Endometrial microvascular endothelial cells (primary cell): ENCODE measurements around the gene KCTD6. TPM values are rescaled to one million over a fixed set of nuclear protein-coding genes. Genes with fewer than 3 reads are reported as not detected.

Source experiments
- in situ Hi-C: cut with HindIII; loops from 2 replicates; pipeline ENCODE4 v1.10.0; 2017; ENCODE audit warnings: low sequenced_read_pairs, low pct_unique_long_range_greater_than_20kb; ENCODE audit errors: inconsistent ontology term
- total RNA-seq: library from RNA; depleted of rRNA; stranded (reverse); fragments of >200 nt; gene quantifications from one replicate; pipeline ENCODE4 v1.2.3, GENCODE V29; 2015; ENCODE audit errors: inconsistent ontology term

Gene KCTD6
- 8.1 TPM for total RNA-seq

DNA sequence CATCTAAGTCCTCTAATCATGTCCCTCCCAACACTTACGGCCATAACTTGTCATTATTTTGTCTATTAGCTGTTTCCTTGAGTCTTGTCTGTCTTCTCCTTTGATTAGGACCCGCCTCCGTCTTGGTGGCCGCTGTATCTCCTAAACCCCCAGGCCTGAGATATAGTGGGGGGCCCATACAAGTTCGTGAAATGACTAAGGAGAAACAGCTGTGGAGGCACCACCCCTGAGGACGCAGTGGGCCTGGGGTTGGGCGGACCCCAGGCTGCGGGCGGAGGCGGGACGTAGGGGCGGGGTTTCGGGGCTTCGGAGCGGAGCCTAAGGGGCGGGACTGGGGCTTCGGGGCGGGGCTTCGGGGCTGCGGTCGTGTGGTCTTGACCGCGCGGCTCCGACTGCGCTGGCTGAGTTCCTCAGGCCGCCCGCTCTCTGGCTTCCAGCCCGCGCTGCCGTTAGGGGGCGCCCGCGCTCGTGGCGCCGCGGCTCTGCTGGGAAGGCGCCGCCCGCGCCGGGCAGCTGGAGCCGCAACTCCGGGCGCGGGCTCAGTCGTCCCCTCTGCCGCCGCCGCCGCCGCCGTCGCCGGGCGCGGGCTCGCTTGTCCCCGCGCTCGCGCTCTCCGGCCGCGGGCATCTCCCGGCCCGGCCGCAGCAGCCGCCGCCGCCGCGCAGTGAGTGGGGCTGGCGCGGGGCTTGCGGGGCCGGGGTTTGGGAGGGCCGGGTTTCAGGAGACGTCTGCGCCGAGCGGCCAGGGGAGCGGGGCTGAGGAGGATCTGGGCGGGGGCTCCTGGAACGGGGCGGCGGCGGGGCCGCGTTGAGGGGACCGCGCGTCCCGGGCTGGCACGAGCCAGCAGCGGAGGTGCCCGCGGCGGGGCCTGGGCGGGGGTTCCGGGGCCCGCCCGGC is at the start of gene KCTD6:
TSS of gene KCTD6 (plus strand) at position 591 of the 897 bp plus-strand sequence. CDS start 6,660 bp downstream, outside the sequence.
- in situ Hi-C loops: no loop called here

DNA sequence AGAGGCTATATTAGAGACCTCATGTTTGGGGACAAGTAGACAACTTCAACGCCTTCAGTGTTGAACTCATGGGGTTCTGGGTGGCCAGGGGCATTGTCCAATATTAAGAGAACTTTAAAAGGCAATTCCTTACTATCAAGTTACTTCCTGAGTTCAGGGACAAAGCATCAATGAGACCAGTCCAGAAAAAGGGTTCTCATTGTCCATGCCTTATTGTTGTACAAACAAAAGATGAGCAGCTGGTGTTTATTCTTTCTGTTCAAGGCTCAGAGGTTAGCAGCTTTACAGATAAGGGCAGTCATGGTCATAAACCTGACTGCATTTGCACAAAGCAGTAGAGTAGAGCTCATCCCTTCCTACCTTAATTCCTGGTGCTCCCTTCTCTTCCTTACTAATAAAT is 39.7 kb upstream of the KCTD6 start:
- in situ Hi-C loops: no loop called here

DNA sequence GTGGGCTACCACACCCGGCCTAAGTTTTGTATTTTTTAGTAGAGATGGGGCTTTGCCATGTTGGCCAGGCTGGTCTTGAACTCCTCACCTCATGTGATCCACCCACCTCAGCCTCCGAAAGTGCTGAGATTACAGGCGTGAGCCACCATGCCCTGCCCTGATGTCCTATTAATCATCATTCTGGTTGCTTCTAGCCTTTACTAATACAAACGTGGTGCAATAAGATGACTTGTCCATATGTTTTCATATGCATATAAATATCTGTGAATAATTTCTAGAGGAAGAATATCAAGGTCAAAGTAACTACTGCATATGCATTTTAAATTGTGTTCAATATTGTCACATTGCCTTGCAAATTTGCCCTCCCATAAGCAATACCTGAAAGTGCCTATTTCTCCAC is 32.7 kb upstream of the KCTD6 start:
- in situ Hi-C loops: no loop called here

DNA sequence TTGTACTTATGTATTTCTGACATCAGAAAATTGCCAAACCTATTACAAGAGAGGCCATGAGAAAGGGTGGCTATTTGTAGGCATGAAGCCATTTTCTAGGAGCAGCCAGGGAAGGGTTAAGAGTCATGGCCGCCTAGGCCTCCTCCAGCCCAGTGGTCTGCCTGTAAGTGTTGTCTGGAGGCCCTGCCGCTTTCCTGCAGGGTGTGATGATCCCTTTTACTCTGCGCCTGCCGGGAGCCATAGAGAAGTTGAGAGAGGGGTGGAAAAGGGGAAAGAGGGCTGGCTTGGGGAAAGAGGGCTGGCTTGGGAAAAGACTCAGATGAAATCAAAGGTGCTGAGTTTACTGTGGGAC is 29.1 kb upstream of the KCTD6 start:
- in situ Hi-C loops: no loop called here

DNA sequence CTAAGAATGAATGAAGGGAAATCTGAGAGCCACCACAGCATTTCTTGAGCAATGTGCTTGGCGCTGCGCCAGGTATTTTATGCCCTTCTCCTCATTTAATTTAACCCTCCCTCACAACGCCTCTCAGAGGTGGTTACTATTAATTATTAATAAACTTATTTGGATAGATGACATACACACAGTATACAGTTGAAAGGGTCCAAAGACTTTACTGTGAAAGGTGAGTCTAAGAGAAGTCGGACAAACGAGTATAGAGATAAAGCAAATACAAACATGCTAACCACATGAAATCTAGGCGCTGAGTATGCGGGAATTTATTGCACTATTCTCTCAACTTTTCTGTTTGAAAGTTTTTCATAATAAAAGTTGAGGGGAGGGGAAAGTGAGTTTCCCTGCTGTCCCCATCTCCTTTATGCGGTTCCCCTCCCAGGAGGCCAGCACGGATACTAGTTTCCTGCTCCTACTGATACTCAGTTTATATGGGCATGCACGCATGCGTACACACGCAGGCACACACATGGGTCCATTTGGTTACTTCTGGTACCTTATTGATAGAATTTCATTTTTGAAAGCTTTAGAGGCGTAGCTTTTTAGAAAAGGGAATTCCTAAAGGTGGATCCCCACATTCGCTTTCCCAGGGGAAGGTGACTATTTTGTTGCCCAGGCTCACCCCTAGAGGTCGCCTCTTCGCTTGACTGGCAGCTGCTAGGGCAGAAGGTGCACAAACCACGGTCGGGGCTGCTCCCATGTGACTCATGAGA is 28.5 kb upstream of the KCTD6 start:
- in situ Hi-C loops: no loop called here

DNA sequence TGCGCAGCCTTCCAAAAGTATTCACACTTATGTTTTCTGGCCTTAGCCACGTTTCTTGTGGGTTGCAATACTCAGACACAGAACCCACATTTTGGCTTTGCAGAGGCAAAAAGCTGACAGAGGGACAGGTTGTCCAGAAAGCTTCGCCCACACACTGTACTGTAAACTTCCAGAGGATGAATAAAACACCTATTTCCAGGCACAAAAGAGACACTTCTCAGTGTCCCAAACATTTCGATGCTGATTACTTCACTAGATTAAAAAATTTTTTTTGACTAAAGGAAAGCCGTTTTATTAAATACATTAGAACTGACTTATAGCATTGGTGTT is 28.0 kb upstream of the KCTD6 start:
- in situ Hi-C loops: no loop called here

DNA sequence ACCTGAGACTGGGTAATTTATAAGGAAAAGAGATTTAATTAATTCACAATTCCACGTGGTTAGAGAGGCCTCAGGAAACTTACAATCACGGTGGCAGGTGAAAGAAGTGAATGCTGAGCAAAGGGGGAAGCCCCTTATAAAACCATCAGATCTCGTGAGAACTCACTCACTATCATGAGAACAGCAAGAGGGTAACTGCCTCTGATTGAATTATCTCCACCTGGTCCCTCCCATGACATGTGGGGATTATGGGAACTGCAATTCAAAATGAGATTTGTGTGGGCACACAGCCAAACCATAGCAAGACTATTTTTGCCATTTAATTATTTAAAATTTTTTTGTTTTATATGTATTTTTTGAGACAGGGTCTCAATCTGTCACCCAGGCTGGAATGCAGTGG is 27.0 kb upstream of the KCTD6 start:
- in situ Hi-C loops: no loop called here

DNA sequence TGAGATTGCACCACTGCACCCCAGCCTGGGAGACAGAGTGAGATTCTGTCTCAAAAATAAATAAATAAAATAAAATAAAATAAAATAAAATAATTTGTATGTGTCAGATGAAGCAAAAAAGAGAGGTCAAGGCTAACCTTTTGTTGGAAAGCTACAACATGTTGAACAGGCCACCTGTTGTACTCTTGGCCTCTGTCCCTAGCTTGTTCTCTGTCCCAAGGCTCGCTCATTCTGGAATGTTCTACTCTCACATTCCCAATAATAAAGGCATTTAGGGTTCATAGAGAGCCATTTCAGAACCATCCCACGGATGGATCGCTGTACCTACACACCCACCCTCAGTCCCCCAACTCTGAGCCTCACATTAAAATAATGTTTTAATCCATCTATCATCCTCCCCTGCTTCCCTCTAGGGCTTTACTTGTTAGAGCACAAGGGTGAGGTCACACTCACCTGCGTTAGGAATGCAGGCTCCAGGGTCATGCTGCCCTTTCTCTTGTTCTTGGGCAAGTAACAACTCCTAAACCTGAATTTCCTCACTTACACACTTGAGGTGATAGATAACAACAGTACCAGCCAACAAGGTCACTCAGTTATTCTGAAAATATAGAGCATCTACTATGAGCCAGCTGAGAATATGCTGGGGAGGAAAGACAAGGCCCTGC is 24.9 kb upstream of the KCTD6 start:
- in situ Hi-C loops: no loop called here

DNA sequence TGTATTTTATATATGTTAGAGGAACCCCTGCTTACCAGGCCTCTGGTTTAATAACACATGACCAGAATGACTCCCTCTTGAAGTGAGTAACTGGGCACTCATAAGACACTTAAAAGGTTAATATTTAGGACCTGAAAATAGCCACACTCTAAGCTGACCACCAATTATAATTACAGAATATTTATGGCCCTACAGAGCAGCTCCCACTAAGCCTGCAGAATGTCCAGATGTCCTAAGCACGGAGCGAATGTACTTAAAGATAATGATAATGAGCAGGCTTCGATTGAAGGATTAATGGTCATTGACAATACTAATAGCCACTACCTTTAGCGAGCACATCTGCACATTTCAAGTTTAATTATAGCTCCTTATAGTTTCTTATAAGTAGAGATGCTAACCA is 22.8 kb upstream of the KCTD6 start:
- in situ Hi-C loops: no loop called here

DNA sequence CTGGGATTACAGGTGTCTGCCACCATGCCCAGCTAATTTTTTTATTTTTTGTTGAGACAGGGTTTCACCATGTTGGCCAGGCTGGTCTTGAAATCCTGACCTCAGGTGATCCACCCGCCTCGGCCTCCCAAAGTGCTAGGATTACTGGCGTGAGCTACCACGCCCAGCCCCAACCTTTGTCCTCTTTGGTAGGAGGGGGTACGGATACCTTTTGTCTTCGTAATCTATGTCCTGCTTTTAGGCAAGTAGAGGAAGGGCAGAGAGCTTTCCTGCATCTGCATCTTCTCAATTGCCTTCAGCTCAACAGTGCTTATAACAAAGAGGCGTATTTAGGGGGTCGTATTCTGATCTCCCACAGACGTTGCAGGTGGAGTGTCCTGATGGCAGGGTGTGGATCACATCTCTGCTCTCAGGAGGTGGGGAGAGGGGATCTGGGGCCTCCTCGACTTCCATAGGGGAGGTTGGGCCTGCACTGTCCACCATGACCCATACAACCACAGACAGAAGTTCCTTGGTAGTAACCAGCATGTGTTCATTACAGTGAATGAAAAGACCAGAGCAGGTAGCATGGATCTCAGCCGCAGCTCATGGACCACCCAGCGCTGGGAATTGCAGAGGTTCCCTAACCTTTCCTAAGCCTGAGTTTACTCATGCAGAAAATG is 21.4 kb upstream of the KCTD6 start:
- in situ Hi-C loops: no loop called here

DNA sequence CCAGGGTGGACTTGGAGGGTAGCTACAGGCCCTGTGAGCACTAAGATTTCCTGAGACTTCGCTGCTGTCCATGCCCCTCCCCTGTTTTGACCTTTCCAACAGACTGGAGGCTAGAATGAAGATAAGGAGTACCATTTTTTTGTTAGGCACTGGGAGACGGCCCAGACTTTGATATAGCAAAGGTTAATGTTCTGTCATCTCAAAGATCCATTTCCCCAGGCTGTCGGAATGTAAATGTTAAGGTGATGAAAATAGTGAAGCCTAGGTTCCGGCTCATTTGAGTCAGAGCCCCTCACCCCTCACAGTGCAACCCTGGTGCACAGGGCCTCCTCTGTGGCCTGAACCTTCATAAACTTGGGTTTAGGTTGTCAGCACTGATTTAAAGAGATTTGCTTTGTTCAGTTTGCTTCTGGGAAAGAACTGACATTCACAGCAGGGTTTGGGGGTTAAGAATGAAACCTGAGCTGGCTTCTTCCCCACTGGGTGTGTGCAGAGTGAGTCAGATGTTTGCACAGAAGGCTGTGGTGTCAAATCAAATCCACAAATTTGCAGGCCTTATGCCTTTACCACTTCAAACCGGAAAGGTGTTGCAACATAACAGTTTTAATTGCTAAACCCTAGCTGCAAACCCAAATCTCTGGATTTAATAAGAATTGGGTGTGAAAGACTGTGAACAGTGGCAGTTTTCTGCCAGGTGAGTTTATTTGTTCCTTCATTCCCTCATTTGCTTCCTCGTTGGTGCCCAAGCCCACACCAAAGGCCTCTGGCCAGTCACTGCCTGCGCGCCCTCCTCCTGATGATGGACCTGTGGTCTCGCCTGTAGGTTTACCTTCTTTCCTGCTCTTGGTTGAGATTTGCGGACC is 20.6 kb upstream of the KCTD6 start:
- in situ Hi-C loops: no loop called here

DNA sequence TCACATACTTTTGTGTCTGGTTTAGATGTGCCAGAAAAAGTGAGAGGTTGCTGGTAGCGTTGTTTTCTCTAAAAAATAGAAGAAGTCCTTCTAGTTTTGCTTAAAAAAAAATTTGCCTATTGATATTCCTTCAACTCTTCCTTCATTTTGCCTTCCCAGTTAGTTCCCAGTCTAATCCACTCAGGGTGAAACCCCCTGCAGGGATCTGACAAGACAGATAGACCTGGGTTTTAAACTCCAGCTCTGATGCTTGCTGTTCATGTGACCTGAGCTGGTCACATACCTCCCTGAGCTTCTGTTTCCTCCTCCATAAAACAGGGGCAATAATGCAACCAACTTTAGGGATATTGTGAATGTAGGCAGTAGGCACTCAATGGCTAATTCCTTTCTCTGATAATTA is 18.6 kb upstream of the KCTD6 start:
- in situ Hi-C loops: no loop called here

DNA sequence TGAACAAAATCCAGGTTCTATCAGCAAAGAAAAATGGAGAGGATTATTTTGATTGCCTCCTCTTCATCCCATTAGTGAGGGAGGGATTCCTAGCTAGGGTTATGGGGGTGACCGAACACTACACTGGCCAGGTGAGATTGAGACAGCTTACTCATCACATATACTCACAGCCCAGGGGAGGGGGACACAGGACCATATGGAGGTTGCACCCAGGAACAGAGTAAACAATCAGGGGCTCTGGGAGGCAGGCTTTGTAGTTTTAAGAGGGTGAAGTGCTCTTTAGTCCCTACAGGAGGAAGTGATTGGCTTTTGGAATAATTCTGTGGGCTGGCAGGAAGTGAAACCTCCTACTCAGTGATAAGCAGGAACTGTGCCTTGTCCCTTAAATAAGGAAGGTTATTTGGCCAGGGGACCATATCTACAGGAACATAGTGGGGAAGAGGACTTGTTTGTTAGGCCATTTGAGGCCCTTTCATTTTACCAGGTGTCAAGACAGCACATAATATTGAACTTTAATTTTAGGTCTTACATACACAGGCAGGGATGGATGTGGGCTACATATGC is 17.5 kb upstream of the KCTD6 start:
- in situ Hi-C loops: no loop called here

DNA sequence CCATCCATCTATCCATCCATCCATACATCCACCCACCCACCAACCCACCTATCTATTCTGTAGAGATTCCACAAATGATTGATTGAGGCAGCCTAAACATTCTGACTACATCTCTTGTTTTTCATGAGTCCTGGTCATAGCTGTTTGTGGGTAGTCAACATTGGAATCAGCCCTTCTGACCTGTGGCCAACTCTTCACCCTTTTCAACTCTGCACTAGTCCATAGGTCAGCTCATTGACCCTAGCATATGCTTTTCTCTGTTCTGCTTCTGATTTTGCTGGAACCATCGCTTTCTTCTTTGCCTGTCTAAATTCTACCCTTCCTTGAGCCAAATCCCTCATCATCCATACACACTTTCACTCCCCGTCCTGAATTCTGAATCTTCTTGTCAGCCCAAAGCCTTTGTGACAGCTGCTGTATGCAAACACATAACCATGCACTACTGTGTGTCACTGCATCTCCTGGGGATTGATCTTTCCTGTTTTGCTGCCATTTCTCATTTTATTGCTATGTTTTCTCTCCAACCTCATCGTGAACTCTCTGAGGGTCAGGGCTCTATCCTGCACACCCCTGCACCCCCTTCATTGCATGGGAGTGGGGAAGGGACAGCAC is 16.8 kb upstream of the KCTD6 start:
- in situ Hi-C loops: no loop called here

DNA sequence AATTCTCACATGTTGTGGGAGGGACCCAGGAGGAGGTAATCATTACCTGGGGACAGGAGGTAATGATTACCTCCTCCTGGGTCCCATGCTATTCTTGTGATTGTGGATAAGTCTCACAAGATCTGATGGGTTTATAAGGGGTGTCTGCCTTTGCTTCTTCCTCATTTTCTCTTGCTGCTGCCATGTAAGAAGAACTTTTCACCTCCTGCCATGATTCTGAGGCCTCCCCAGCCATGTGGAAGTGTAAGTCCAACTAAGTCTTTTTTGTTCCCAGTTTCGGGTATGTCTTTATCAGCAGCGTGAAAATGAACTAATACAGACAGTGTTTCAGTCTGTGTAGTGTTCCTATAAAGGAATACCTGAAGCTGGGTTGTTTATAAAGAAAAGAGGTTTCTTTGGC is 13.1 kb upstream of the KCTD6 start:
- in situ Hi-C loops: no loop called here

DNA sequence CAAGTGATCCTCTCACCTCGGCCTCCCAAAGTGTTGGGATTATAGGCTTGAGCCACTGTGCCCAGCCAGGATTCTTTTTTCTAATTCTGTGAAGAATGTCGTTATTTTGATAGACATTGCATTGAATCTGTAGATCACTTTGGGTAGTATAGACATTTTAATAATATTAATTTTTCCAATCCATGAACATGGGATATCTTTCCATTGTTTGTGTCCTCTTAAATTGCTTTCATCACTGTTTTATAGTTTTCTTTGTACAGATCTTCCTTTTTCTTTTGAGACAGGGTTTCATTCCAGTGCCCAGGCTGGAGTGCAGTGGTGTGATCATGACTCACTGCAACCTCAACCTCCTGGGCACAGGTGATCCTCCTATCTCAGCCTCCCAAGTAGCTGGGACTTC is 11.6 kb upstream of the KCTD6 start:
- in situ Hi-C loops: no loop called here

DNA sequence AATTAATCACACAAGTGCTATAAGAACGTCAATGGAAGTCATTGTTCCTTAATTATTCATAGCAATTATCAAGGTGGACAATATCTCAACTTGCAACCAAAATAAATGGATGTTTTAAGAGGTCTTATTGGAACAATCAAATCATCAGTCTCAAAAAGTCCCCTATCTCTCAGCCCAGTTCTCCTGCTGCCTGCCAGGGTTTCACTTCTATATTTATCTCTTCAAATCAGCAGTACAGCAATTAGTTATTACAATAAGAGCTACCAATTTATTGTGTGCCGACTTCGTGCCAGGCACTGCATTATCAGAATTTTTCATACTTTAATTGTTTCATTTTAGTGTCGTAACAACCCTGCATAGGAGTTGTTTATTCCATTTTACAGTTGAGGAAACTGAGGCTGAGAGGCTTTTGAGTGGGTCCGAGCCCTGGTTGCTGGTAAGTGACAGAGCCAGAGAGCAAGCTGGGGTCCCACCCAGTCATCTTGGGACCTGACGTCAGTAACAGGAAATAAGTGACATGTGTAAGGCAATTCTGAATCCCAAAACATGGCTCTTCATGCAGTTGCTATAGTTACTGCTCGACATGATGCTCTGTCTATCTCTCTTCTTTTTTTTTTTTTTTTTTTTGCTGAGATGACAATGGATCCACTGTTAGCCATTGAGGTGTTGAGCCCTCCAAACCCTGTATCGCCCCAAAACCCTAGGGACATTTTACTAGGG is 8.8 kb upstream of the KCTD6 start:
- in situ Hi-C loops: no loop called here
